MM.1S (cell line): Measurements from ENCODE around the gene ETFB.

ENCODE experiments used
- DNase-seq: peaks from one replicate; pipeline ENCODE4 v3.0.0-alpha.2; 2015
- H2AFZ ChIP-seq: fragments of 300-600 bp; sonication (generic); 2 replicates; pipeline ENCODE4 v1.6.0; 2016; ENCODE audit warnings: antibody characterized with exemption, low read length
- H3F3A ChIP-seq: fragments of 300-600 bp; sonication (generic); 2 replicates; pipeline ENCODE4 v1.6.1; 2016; ENCODE audit warnings: mild to moderate bottlenecking, antibody characterized with exemption, low read length, moderate library complexity, mixed read lengths; ENCODE audit not compliant: insufficient read depth
- H3K27ac ChIP-seq: fragments of 300-600 bp; sonication (generic); 2 replicates; pipeline ENCODE4 v1.5.1; 2016; ENCODE audit warnings: mild to moderate bottlenecking, low read length
- H3K27me3 ChIP-seq: fragments of 300-600 bp; sonication (generic); replicated peaks from 2 replicates; pipeline ENCODE4 v1.6.0; 2016; ENCODE audit warnings: low read length; ENCODE audit not compliant: insufficient read depth
- H3K36me3 ChIP-seq: fragments of 300-600 bp; sonication (generic); replicated peaks from 2 replicates; pipeline ENCODE4 v1.6.1; 2016; ENCODE audit warnings: mild to moderate bottlenecking, low read length, mixed read lengths; ENCODE audit not compliant: insufficient read depth
- H3K4me1 ChIP-seq: fragments of 300-600 bp; sonication (generic); 2 replicates; pipeline ENCODE4 v1.6.1; 2016; ENCODE audit warnings: low read length, mixed read lengths
- H3K4me2 ChIP-seq: fragments of 300-600 bp; sonication (generic); 2 replicates; pipeline ENCODE4 v1.6.0; 2016; ENCODE audit warnings: low read depth, low read length
- H3K4me3 ChIP-seq: fragments of 300-600 bp; sonication (generic); 2 replicates; pipeline ENCODE4 v1.5.1; 2016; ENCODE audit warnings: low read length, mixed read lengths
- H3K79me2 ChIP-seq: fragments of 300-600 bp; sonication (generic); 2 replicates; pipeline ENCODE4 v1.6.1; 2016; ENCODE audit warnings: mixed run types, low read length, mixed read lengths
- H3K9ac ChIP-seq: fragments of 300-600 bp; sonication (generic); 2 replicates; pipeline ENCODE4 v1.6.1; 2016; ENCODE audit warnings: low read length, mixed read lengths
- H3K9me2 ChIP-seq: fragments of 300-600 bp; sonication (generic); replicated peaks from 2 replicates; pipeline ENCODE4 v1.6.1; 2016; ENCODE audit warnings: mild to moderate bottlenecking, low read length, mixed read lengths; ENCODE audit not compliant: insufficient read depth
- H3K9me3 ChIP-seq: fragments of 300-600 bp; sonication (generic); replicated peaks from 2 replicates; pipeline ENCODE4 v1.6.1; 2016; ENCODE audit warnings: mild to moderate bottlenecking, low read length, mixed read lengths; ENCODE audit not compliant: insufficient read depth
- H4K20me1 ChIP-seq: fragments of 300-600 bp; sonication (generic); 2 replicates; pipeline ENCODE4 v1.6.1; 2016; ENCODE audit warnings: mild to moderate bottlenecking, low read length, moderate library complexity, mixed read lengths; ENCODE audit not compliant: insufficient read depth
- EZH2 ChIP-seq: fragments of 300-600 bp; sonication (generic); optimal IDR thresholded peaks from 2 replicates; pipeline ENCODE3; 2017; ENCODE audit warnings: low read depth, mild to moderate bottlenecking, antibody characterized with exemption, low read length, mixed read lengths
- EZH2phosphoT487 ChIP-seq: fragments of 300-600 bp; sonication (generic); IDR thresholded peaks from 2 replicates; pipeline ENCODE4 v1.6.1; 2018; ENCODE audit warnings: antibody characterized with exemption, low read length
- TF ChIP-seq, protein P1 (sequence below): fragments of 300-600 bp; sonication (generic); IDR thresholded peaks from 2 replicates; pipeline ENCODE4 v1.5.1; 2016; ENCODE audit warnings: antibody characterized with exemption, low read length, mixed read lengths

ETFB gene

DNA sequence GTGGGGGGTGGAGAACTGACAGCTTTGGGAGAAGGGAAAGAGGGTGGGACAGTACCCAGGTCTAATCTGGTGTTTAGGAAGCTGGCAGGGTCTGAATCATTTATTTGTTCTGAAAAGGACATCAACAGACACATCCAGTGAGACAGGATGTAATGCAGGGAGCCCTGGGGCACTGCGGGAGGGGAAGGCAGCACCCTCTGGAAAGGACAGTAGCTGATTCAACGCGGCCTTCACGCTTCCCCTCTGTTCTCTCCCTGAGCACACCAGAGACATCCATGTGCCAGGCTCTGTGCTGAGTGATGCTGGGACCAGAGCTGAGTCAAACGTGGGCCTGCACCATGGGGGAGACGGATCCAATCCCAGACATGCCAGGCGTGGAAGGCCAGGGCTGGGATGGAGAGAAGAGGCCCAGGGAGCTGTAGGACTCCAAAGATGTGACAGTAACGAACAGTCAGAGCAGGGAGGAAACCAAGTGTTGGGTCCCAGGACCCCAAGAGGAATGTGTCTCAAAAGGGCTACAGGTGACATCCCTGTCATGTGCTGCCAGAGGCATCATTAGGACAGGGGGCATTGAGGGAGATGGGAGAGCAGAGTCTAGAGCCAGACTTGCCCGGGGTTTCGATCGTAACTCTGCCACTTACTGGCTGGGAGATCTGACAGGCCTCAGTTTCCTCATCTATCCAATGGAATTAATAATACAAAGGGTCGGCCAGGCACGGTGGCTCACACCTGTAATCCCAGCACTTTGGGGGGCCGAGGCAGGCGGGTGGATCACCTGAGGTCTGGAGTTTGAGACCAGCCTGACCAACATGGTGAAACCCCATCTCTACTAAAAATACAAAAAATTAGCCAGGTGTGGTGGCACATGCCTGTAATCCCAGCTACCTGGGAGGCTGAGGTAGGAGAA is 1.7 kb downstream of the ETFB start:
- no peaks in the 10 kb centered on the region for H3F3A ChIP-seq
- H3K36me3 ChIP-seq: no peaks in the 10 kb centered on the region
- no peaks in the 10 kb centered on the region for H3K4me1 ChIP-seq
- no peak overlapping the region for H3K4me3 ChIP-seq
- no peaks in the 10 kb centered on the region for H4K20me1 ChIP-seq
- H3K9me2 ChIP-seq: no peaks in the 10 kb centered on the region
- no peak for DNase-seq
- no peak overlapping the region for H3K4me2 ChIP-seq
- no peak overlapping the region for H3K9ac ChIP-seq
- TF ChIP-seq, protein P1, sequence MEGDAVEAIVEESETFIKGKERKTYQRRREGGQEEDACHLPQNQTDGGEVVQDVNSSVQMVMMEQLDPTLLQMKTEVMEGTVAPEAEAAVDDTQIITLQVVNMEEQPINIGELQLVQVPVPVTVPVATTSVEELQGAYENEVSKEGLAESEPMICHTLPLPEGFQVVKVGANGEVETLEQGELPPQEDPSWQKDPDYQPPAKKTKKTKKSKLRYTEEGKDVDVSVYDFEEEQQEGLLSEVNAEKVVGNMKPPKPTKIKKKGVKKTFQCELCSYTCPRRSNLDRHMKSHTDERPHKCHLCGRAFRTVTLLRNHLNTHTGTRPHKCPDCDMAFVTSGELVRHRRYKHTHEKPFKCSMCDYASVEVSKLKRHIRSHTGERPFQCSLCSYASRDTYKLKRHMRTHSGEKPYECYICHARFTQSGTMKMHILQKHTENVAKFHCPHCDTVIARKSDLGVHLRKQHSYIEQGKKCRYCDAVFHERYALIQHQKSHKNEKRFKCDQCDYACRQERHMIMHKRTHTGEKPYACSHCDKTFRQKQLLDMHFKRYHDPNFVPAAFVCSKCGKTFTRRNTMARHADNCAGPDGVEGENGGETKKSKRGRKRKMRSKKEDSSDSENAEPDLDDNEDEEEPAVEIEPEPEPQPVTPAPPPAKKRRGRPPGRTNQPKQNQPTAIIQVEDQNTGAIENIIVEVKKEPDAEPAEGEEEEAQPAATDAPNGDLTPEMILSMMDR: no peak
- TF ChIP-seq EZH2phosphoT487 (no peak), EZH2 (no peak)
- no peaks in the 10 kb centered on the region for H3K9me3 ChIP-seq
- H3K27ac ChIP-seq: no peak overlapping the region
- H3K79me2 ChIP-seq: no peaks in the 10 kb centered on the region
- no peak overlapping the region for H2AFZ ChIP-seq
- no peaks in the 10 kb centered on the region for H3K27me3 ChIP-seq

DNA sequence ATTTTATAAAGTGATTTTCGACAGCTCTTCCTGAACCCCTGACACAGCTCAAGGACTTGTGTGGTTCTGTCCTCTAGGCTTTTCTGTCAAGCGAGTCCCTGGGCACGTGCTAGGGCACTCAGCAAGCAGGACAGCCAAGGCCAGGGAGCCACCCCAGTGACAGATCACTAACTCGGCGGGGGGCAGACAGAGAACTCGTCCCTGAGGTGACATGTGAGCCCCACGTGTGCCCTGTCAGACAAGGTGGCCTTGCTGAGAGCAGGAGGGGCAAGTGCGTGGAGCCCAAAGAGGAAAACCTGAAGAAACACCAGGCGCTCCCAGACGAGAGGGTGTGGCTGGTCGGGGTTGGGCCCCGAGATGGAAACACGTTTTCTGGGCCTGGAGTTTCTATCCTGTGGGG is 4.9 kb downstream of the ETFB start:
- no peak overlapping the region for H2AFZ ChIP-seq
- no peak overlapping the region for H3K4me3 ChIP-seq
- no peaks in the 10 kb centered on the region for H3K79me2 ChIP-seq
- no peaks in the 10 kb centered on the region for H3K9me3 ChIP-seq
- no peaks in the 10 kb centered on the region for H3K27me3 ChIP-seq
- no peaks in the 10 kb centered on the region for H3F3A ChIP-seq
- no peak for DNase-seq
- no peak overlapping the region for H3K27ac ChIP-seq
- no peaks in the 10 kb centered on the region for H4K20me1 ChIP-seq
- H3K4me2 ChIP-seq: no peak overlapping the region
- H3K36me3 ChIP-seq: no peaks in the 10 kb centered on the region
- no peak overlapping the region for H3K9ac ChIP-seq
- H3K9me2 ChIP-seq: no peaks in the 10 kb centered on the region
- H3K4me1 ChIP-seq: no peaks in the 10 kb centered on the region
- TF ChIP-seq, protein P1: no peak
- TF ChIP-seq EZH2 (no peak), EZH2phosphoT487 (no peak)

DNA sequence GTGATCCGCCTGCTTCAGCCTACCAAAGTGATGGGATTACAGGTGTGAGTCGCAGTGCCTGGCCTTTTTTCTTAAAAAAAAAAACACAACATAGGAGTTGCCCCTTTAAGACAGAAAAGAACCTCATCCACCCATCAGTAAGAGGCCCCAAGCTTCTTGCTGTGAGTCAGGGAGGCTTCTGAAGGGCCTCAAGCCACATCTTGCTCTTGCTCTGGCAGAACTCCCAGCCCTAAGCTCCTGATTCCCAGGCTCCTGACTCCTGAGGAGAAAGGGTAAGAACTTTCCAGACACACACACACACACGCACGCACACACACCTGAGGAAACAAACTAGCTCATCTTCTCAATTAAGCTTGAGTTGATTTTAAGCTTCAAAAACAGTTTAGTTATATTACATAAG is 6.9 kb downstream of the ETFB start:
- Histone ChIP-seq H3K4me2 (no peak overlapping the region), H4K20me1 (no peaks in the 10 kb centered on the region), H3F3A (no peaks in the 10 kb centered on the region), H3K27me3 (no peaks in the 10 kb centered on the region), H3K36me3 (no peaks in the 10 kb centered on the region), H3K4me1 (no peaks in the 10 kb centered on the region), H3K9ac (no peak overlapping the region), H3K9me3 (no peaks in the 10 kb centered on the region), H3K79me2 (no peaks in the 10 kb centered on the region), H3K9me2 (no peaks in the 10 kb centered on the region), H3K27ac (no peak overlapping the region), H3K4me3 (no peak overlapping the region), H2AFZ (no peak overlapping the region)
- DNase-seq: no peak
- TF ChIP-seq EZH2 (no peak), EZH2phosphoT487 (no peak)
- TF ChIP-seq, protein P1: no peak
